Ectodermal cell (in vitro differentiated cells): ENCODE results near the gene USP17L30.
"Not testable (repeated sequence)": the region's sequence is repeated elsewhere in the genome, so short reads cannot be mapped to it uniquely, and the experiment has no call there.

Experiments used
- H3K27ac ChIP-seq: 2 replicates; pipeline ENCODE4 v1.7.0; 2013; ENCODE audit warnings: mild to moderate bottlenecking, low read depth, low read length; ENCODE audit not compliant: insufficient read depth, poor library complexity, severe bottlenecking
- H3K27me3 ChIP-seq: 2 replicates; pipeline ENCODE4 v1.7.0; 2013; ENCODE audit warnings: mild to moderate bottlenecking, low read length; ENCODE audit not compliant: insufficient read depth, control insufficient read depth, poor library complexity, severe bottlenecking
- H3K36me3 ChIP-seq: one replicate; pipeline ENCODE4 v1.7.0; 2013; ENCODE audit warnings: low read length; ENCODE audit not compliant: control insufficient read depth, insufficient read depth
- H3K4me1 ChIP-seq: one replicate; pipeline ENCODE4 v1.7.0; 2013; ENCODE audit warnings: low read length; ENCODE audit not compliant: control insufficient read depth, insufficient read depth
- H3K4me3 ChIP-seq: 2 replicates; pipeline ENCODE4 v1.7.0; 2013; ENCODE audit warnings: low read depth, low read length, control low read depth; ENCODE audit not compliant: insufficient read depth
- H3K9me3 ChIP-seq: 2 replicates; pipeline ENCODE4 v1.7.0; 2013; ENCODE audit warnings: mild to moderate bottlenecking, low read length, moderate library complexity; ENCODE audit not compliant: control insufficient read depth
- WGBS, 2 experiments: methylation state at CpG; one replicate each; pipeline ENCODE4 v1.1.7; 2013; ENCODE audit warnings: missing lambda C conversion rate in 2 of 2; 5-methylcytosine and 5-hydroxymethylcytosine counted together

USP17L30 gene

GRCh38 chr4:9379881-9380280 lies 17.0 kb downstream of the USP17L30 start:
- H3K27me3 ChIP-seq, H3K4me3 ChIP-seq, H3K4me1 ChIP-seq, H3K9me3 ChIP-seq, H3K27ac ChIP-seq, H3K36me3 ChIP-seq: not testable (repeated sequence)
- 51 to 58% methylated on average over 1 of the region's 1 CpG for WGBS, 2 experiments

- WGBS, 2 experiments, result 39 to 51% methylated on average over 26 to 35 of the region's 36 CpGs
- not testable (repeated sequence) for H3K9me3 ChIP-seq, H3K4me3 ChIP-seq, H3K27ac ChIP-seq, H3K36me3 ChIP-seq, H3K27me3 ChIP-seq, H3K4me1 ChIP-seq
Observed at GRCh38 chr4:9381012-9381534, 18.1 kb downstream of the USP17L30 start.

- H3K27me3 ChIP-seq, result no peaks in the 10 kb centered on the region
- H3K9me3 ChIP-seq, result no peaks in the 10 kb centered on the region
- WGBS, 2 experiments, result 52 to 86% methylated on average over 1 of the region's 1 CpG
- H3K4me1 ChIP-seq, result no peaks in the 10 kb centered on the region
- no peak overlapping the region for H3K4me3 ChIP-seq
- no peak overlapping the region for H3K27ac ChIP-seq
- no peaks in the 10 kb centered on the region for H3K36me3 ChIP-seq
Observed at GRCh38 chr4:9384126-9384525, 21.2 kb downstream of the USP17L30 start.

- H3K36me3 ChIP-seq, result not testable (repeated sequence)
- WGBS, 2 experiments, result 83 to 91% methylated on average over 2 of the region's 2 CpGs
Observed at GRCh38 chr4:9389001-9389400, 26.1 kb downstream of the USP17L30 start.

GRCh38 chr4:9405774-9406173 lies 42.8 kb downstream of the USP17L30 start:
- H3K36me3 ChIP-seq, H3K4me1 ChIP-seq, H3K9me3 ChIP-seq, H3K4me3 ChIP-seq, H3K27ac ChIP-seq, H3K27me3 ChIP-seq: not testable (repeated sequence)
- WGBS, 2 experiments, result 83 to 92% methylated on average over 2 of the region's 2 CpGs

More at GRCh38 chr4:9389001-9389400, 26.1 kb downstream of the USP17L30 start:
- H3K27ac ChIP-seq, H3K4me1 ChIP-seq, H3K4me3 ChIP-seq, H3K9me3 ChIP-seq, H3K27me3 ChIP-seq: not testable (repeated sequence)

DNA sequence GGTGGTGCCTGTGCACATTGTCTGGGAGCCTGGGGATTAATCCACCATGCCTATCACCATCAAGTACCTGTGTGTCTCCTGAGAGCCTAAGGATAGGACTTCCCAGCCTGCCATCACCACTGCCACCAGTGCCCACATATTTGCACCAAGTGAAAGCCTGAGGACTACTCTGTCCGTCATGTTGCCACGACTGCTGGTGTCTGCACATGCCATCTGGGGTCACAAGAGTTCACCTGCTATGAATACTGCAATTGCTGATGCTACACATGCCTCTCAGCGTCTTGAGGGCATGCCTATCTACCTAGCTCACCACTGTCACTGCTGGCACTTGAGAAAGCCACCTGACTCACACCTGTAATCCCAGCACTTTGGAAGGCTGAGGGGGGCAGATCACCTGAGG lies 43.6 kb downstream of the USP17L30 start:
- H3K4me3 ChIP-seq, H3K9me3 ChIP-seq, H3K4me1 ChIP-seq, H3K27ac ChIP-seq, H3K27me3 ChIP-seq, H3K36me3 ChIP-seq: not testable (repeated sequence)
- WGBS, 2 experiments, result 58 to 60% methylated on average over 3 of the region's 3 CpGs

GRCh38 chr4:9409793-9410192 lies 46.9 kb downstream of the USP17L30 start:
- 84 to 89% methylated on average over 13 of the region's 13 CpGs for WGBS, 2 experiments
- Histone ChIP-seq H3K27ac (no peak overlapping the region), H3K36me3 (no peaks in the 10 kb centered on the region), H3K4me1 (no peaks in the 10 kb centered on the region), H3K9me3 (no peaks in the 10 kb centered on the region), H3K27me3 (no peaks in the 10 kb centered on the region), H3K4me3 (no peak overlapping the region)
